NCI-H774 (cell line): ENCODE results near the gene PAM16.
"Not testable (repeated sequence)": the region's sequence is repeated elsewhere in the genome, so short reads cannot be mapped to it uniquely, and the experiment has no call there.

ENCODE experiments used
- DNase-seq: peaks from one replicate; lab custom pipeline; 2025; lab: John Stamatoyannopoulos, UW

PAM16 gene

GRCh38 chr16:4334724-4335495, 16.2 kb downstream of the PAM16 start:
- DNase-seq, result no peak

- DNase-seq, result not testable (repeated sequence)
Observed at GRCh38 chr16:4333714-4334113, 17.4 kb downstream of the PAM16 start.

- no peak for DNase-seq
Observed at GRCh38 chr16:4333308-4333638, 17.8 kb downstream of the PAM16 start.

GRCh38 chr16:4332623-4333307, 18.4 kb downstream of the PAM16 start:
- no peak for DNase-seq

- DNase-seq, result no peak
Observed at GRCh38 chr16:4332083-4332482, 19.0 kb downstream of the PAM16 start.

- peak; percentile 9 for DNase-seq
Observed at GRCh38 chr16:4330277-4330874, 20.7 kb downstream of the PAM16 start.

- DNase-seq, result no peak
Observed at GRCh38 chr16:4328782-4329775, 22.0 kb downstream of the PAM16 start.

GRCh38 chr16:4328046-4328781, 22.9 kb downstream of the PAM16 start:
- DNase-seq, result no peak

GRCh38 chr16:4327386-4328045, 23.6 kb downstream of the PAM16 start:
- no peak for DNase-seq

- no peak for DNase-seq
Observed at GRCh38 chr16:4325253-4325758, 25.8 kb downstream of the PAM16 start.

- no peak for DNase-seq
Observed at GRCh38 chr16:4324492-4325252, 26.4 kb downstream of the PAM16 start.

GRCh38 chr16:4323845-4324488, 27.2 kb downstream of the PAM16 start:
- no peak for DNase-seq

- DNase-seq, result no peak
Observed at GRCh38 chr16:4323071-4323844, 27.9 kb downstream of the PAM16 start.

GRCh38 chr16:4322121-4323052, 28.7 kb downstream of the PAM16 start:
- DNase-seq, result no peak

- no peak for DNase-seq
Observed at GRCh38 chr16:4321286-4322120, 29.6 kb downstream of the PAM16 start.

GRCh38 chr16:4320571-4321137, 30.5 kb downstream of the PAM16 start:
- DNase-seq, result no peak
